ENCODE data around the gene BARX1.

DNA sequence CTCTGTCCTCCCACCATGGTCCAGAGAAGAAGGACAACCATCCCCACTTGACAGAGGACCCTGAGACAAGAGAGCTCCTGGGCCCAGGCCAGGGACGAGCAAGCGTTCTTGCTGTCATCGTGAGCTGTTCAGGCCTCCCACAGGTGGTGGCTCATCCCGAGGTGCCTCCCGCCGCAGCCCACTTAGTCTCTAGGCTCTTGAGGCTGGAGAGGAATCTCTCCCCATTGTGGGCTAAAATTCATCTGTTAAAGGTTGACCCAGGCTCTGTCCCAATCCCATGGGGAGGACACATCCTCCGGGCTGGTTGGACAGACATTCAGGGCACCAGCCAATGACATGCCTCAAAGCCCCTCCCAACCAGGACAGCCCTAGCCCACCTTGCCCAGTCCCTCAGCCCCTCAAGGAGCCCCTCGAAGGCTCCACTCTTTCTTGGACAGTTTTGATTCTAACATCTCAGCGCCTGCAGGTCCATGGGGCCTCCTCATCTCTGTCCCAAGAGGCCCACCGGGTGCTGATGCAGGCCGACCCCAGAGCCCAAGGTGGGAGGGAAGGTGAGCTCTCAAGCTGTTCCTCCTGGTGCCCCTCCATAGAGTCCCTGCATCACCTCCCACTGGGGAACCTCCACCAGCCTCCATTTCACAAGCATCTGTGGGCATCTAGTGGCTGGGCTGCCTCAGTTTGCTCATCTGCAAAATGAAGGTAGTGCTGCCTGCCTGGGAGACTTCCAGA is 52.9 kb downstream of the BARX1 start:
- TF ChIP-seq ZBTB21 (CRISPR knock-in tag; IDR thresholded peaks at IDR 0.05; ENCODE audit: borderline replicate concordance) (no peak), SMAD4 (CRISPR knock-in tag; IDR thresholded peaks at IDR 0.05) (no peak), FOXP1 (CRISPR knock-in tag; IDR thresholded peaks at IDR 0.05; ENCODE audit: borderline replicate concordance) (no peak), ELF4 (CRISPR knock-in tag; IDR thresholded peaks at IDR 0.05; ENCODE audit: low read depth) (no peak)
- TF ChIP-seq, protein P1, sequence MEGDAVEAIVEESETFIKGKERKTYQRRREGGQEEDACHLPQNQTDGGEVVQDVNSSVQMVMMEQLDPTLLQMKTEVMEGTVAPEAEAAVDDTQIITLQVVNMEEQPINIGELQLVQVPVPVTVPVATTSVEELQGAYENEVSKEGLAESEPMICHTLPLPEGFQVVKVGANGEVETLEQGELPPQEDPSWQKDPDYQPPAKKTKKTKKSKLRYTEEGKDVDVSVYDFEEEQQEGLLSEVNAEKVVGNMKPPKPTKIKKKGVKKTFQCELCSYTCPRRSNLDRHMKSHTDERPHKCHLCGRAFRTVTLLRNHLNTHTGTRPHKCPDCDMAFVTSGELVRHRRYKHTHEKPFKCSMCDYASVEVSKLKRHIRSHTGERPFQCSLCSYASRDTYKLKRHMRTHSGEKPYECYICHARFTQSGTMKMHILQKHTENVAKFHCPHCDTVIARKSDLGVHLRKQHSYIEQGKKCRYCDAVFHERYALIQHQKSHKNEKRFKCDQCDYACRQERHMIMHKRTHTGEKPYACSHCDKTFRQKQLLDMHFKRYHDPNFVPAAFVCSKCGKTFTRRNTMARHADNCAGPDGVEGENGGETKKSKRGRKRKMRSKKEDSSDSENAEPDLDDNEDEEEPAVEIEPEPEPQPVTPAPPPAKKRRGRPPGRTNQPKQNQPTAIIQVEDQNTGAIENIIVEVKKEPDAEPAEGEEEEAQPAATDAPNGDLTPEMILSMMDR (IDR thresholded peaks at IDR 0.05) = no peak
- TF ChIP-seq, protein P2, sequence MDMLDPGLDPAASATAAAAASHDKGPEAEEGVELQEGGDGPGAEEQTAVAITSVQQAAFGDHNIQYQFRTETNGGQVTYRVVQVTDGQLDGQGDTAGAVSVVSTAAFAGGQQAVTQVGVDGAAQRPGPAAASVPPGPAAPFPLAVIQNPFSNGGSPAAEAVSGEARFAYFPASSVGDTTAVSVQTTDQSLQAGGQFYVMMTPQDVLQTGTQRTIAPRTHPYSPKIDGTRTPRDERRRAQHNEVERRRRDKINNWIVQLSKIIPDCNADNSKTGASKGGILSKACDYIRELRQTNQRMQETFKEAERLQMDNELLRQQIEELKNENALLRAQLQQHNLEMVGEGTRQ (CRISPR knock-in tag; IDR thresholded peaks at IDR 0.05) = no peak
- TF ChIP-seq, protein P3, sequence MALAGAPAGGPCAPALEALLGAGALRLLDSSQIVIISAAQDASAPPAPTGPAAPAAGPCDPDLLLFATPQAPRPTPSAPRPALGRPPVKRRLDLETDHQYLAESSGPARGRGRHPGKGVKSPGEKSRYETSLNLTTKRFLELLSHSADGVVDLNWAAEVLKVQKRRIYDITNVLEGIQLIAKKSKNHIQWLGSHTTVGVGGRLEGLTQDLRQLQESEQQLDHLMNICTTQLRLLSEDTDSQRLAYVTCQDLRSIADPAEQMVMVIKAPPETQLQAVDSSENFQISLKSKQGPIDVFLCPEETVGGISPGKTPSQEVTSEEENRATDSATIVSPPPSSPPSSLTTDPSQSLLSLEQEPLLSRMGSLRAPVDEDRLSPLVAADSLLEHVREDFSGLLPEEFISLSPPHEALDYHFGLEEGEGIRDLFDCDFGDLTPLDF (CRISPR knock-in tag; IDR thresholded peaks at IDR 0.05) = no peak
- TF ChIP-seq, protein P4, sequence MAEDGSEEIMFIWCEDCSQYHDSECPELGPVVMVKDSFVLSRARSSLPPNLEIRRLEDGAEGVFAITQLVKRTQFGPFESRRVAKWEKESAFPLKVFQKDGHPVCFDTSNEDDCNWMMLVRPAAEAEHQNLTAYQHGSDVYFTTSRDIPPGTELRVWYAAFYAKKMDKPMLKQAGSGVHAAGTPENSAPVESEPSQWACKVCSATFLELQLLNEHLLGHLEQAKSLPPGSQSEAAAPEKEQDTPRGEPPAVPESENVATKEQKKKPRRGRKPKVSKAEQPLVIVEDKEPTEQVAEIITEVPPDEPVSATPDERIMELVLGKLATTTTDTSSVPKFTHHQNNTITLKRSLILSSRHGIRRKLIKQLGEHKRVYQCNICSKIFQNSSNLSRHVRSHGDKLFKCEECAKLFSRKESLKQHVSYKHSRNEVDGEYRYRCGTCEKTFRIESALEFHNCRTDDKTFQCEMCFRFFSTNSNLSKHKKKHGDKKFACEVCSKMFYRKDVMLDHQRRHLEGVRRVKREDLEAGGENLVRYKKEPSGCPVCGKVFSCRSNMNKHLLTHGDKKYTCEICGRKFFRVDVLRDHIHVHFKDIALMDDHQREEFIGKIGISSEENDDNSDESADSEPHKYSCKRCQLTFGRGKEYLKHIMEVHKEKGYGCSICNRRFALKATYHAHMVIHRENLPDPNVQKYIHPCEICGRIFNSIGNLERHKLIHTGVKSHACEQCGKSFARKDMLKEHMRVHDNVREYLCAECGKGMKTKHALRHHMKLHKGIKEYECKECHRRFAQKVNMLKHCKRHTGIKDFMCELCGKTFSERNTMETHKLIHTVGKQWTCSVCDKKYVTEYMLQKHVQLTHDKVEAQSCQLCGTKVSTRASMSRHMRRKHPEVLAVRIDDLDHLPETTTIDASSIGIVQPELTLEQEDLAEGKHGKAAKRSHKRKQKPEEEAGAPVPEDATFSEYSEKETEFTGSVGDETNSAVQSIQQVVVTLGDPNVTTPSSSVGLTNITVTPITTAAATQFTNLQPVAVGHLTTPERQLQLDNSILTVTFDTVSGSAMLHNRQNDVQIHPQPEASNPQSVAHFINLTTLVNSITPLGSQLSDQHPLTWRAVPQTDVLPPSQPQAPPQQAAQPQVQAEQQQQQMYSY (CRISPR knock-in tag; IDR thresholded peaks at IDR 0.05) = no peak
- TF ChIP-seq, protein P5, sequence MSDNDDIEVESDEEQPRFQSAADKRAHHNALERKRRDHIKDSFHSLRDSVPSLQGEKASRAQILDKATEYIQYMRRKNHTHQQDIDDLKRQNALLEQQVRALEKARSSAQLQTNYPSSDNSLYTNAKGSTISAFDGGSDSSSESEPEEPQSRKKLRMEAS (CRISPR knock-in tag; IDR thresholded peaks at IDR 0.05) = no peak
- TF ChIP-seq, protein P6, sequence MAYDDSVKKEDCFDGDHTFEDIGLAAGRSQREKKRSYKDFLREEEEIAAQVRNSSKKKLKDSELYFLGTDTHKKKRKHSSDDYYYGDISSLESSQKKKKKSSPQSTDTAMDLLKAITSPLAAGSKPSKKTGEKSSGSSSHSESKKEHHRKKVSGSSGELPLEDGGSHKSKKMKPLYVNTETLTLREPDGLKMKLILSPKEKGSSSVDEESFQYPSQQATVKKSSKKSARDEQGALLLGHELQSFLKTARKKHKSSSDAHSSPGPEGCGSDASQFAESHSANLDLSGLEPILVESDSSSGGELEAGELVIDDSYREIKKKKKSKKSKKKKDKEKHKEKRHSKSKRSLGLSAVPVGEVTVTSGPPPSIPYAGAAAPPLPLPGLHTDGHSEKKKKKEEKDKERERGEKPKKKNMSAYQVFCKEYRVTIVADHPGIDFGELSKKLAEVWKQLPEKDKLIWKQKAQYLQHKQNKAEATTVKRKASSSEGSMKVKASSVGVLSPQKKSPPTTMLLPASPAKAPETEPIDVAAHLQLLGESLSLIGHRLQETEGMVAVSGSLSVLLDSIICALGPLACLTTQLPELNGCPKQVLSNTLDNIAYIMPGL (CRISPR knock-in tag; IDR thresholded peaks at IDR 0.05) = no peak

Data from WTC11 (cell line).